ENCODE measurements around the gene RRAD.
"Not testable (repeated sequence)": the region's sequence is repeated elsewhere in the genome, so short reads cannot be mapped to it uniquely, and the experiment has no call there.

The RRAD gene

DNA sequence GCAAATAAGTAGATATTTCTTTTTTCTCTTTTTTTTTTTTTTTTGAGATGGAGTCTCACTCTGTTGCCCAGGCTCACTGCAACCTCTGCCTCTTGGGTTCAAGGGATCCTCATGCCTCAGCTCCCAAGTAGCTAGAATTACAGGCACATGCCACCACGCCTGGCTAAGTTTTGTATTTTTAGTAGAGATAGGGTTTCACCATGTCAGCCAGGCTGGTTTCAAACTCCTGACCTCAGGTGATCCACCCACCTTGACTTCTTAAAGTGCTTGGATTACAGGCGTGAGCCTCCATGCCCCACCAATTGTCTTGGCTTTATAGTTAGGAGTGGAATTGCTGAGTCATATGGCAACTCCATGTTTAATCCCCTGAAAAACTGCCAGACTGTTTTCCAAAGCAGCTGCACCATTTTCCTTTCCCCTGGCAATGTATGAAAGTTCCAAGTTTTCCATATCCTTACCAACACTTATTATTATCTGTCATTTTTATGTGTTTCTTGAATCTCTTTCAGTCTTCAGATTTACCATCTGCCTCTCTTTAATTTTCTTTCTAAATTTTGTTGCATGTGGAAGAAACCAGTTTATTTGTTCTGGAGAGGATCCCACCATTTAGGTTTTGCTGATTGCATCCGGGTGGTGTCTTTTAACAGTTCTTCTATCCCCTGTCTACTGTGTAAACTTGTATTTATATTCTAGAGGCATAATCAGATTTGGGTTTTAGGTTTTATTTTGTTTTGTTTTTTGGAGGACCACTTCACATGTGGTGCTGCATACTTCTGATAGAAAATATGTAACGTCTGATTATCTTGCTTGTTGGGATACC, 25.8 kb upstream of the RRAD start:
- H3K27ac ChIP-seq (ENCODE audit: insufficient read depth, low read length, poor library complexity, severe bottlenecking), result no peak overlapping the region
- H3K9me3 ChIP-seq (ENCODE audit: control insufficient read depth, low read length), result no peaks in the 10 kb centered on the region
- DNase-seq, result no peak
- no peak overlapping the region for H3K4me3 ChIP-seq (ENCODE audit: insufficient read depth, low read depth, low read length, poor library complexity, severe bottlenecking)
- peaks cover 10% of the 10 kb centered on the region for H3K4me1 ChIP-seq (ENCODE audit: control insufficient read depth, insufficient read depth, low read length, poor library complexity, severe bottlenecking)
- no peaks in the 10 kb centered on the region for H3K36me3 ChIP-seq (ENCODE audit: control insufficient read depth, insufficient read depth, low read length)
- peaks cover 24% of the 10 kb centered on the region for H3K27me3 ChIP-seq (replicated peaks; ENCODE audit: control insufficient read depth, insufficient read depth, low read length, poor library complexity, severe bottlenecking)

DNA sequence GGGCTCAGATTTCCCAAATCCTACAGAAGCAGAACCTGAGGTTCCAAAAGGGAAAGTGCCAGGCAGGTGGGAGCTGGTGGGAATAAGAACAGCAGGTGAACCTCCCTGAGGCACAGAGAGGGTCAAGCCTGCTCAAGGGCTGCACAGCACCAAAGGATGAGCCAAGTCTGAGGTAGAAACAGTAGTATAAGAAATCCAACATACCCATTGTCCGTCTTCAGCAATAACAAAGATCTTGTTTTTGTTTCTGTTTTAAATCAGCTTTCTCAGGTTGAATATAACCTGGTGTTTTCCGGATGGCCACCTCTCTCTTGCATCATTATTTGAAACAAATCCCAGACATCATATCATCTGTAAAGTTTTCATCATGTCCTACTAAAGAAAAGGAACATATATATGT, 25.1 kb upstream of the RRAD start:
- H3K9me3 ChIP-seq (ENCODE audit: control insufficient read depth, low read length), result no peaks in the 10 kb centered on the region
- no peak for DNase-seq
- H3K36me3 ChIP-seq (ENCODE audit: control insufficient read depth, insufficient read depth, low read length), result no peaks in the 10 kb centered on the region
- H3K27me3 ChIP-seq (replicated peaks; ENCODE audit: control insufficient read depth, insufficient read depth, low read length, poor library complexity, severe bottlenecking), result peaks cover 24% of the 10 kb centered on the region
- peaks cover 10% of the 10 kb centered on the region for H3K4me1 ChIP-seq (ENCODE audit: control insufficient read depth, insufficient read depth, low read length, poor library complexity, severe bottlenecking)
- no peak overlapping the region for H3K4me3 ChIP-seq (ENCODE audit: insufficient read depth, low read depth, low read length, poor library complexity, severe bottlenecking)
- no peak overlapping the region for H3K27ac ChIP-seq (ENCODE audit: insufficient read depth, low read length, poor library complexity, severe bottlenecking)

DNA sequence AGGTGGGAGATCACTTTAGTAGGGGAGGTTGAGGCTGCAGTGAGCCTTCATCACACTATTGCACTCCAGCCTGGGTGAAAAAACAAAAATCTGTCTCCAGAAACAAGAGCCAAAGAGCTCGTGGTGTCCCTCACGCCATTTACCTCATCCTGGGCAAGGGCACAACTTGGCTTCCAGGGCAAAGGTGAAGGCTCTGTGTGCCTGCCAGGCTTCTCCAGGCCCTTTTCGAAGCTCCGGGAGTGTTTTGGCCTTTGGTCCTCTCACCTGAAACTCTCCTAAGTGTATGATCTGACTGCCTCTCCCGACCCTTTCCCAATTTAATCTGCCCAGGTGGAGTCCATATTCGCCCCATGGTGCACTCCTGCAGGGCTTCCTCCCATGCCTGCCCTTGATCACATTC, 24.1 kb upstream of the RRAD start:
- H3K27me3 ChIP-seq (replicated peaks; ENCODE audit: control insufficient read depth, insufficient read depth, low read length, poor library complexity, severe bottlenecking), result peaks cover 24% of the 10 kb centered on the region
- peaks cover 10% of the 10 kb centered on the region for H3K4me1 ChIP-seq (ENCODE audit: control insufficient read depth, insufficient read depth, low read length, poor library complexity, severe bottlenecking)
- no peaks in the 10 kb centered on the region for H3K9me3 ChIP-seq (ENCODE audit: control insufficient read depth, low read length)
- no peak overlapping the region for H3K4me3 ChIP-seq (ENCODE audit: insufficient read depth, low read depth, low read length, poor library complexity, severe bottlenecking)
- no peaks in the 10 kb centered on the region for H3K36me3 ChIP-seq (ENCODE audit: control insufficient read depth, insufficient read depth, low read length)
- no peak for DNase-seq
- no peak overlapping the region for H3K27ac ChIP-seq (ENCODE audit: insufficient read depth, low read length, poor library complexity, severe bottlenecking)

DNA sequence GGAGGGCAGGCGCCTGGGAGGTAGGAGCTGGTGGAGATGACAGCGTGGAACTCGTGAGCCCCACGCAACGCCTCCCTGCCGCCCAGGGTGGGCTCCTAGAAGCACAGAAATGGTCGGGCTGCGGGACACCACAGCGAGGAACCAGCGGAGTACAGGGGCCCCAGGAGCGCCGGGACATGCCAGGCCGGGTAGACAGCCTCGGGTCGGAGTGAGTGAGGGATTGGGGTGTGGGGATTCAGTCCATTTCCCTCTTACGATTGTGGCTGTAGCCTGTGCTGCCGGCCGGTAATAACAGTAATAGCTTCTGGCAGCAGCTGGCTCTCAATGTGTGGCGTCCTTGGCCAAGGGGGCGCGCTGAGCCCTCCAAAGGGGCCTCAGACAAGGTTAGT, 23.5 kb upstream of the RRAD start:
- no peak for DNase-seq
- Histone ChIP-seq H3K27me3 (replicated peaks; ENCODE audit: control insufficient read depth, insufficient read depth, low read length, poor library complexity, severe bottlenecking) (peaks cover 24% of the 10 kb centered on the region), H3K9me3 (ENCODE audit: control insufficient read depth, low read length) (no peaks in the 10 kb centered on the region), H3K4me3 (ENCODE audit: insufficient read depth, low read depth, low read length, poor library complexity, severe bottlenecking) (peak overlapping the region; percentile 70), H3K4me1 (ENCODE audit: control insufficient read depth, insufficient read depth, low read length, poor library complexity, severe bottlenecking) (peaks cover 10% of the 10 kb centered on the region), H3K36me3 (ENCODE audit: control insufficient read depth, insufficient read depth, low read length) (peaks cover under 1% of the 10 kb centered on the region), H3K27ac (ENCODE audit: insufficient read depth, low read length, poor library complexity, severe bottlenecking) (no peak overlapping the region)

DNA sequence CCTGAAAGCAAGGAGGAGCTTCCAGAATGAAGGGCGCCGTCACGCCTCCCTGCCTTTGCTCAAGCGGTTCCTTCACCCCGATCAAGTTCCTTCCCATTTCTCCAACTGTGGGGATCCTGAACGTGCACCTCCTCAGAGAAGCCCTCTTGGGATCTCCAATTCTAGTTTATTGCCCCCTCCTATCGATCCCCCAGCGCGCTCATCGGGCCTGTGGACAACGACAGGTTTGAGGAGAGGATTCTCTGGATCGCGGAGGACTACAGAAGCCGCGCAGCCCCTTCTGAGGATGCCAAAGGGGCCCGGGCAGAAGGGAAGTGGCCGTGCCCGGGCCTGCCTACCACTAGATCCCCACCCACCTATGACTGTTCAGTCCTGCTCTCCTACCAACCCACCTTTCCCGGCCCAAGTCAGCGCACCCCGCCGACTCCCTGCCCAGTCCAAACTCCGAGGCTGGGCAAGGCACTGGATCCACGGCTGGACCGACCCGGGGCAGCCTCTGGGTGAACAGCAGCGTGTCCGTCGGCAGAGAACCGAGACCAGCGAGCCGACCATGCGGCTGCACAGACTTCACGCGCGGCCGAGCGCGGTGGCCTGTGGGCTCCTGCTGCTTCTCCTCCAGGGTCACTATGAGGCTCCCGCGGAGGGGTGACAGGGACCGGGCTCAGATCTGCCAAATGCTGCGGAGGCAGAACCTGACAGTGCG, 22.9 kb upstream of the RRAD start:
- Histone ChIP-seq H3K27ac (ENCODE audit: insufficient read depth, low read length, poor library complexity, severe bottlenecking) (no peak overlapping the region), H3K4me1 (ENCODE audit: control insufficient read depth, insufficient read depth, low read length, poor library complexity, severe bottlenecking) (peaks cover 10% of the 10 kb centered on the region), H3K36me3 (ENCODE audit: control insufficient read depth, insufficient read depth, low read length) (peaks cover 6% of the 10 kb centered on the region), H3K9me3 (ENCODE audit: control insufficient read depth, low read length) (no peaks in the 10 kb centered on the region), H3K27me3 (replicated peaks; ENCODE audit: control insufficient read depth, insufficient read depth, low read length, poor library complexity, severe bottlenecking) (peaks cover 24% of the 10 kb centered on the region), H3K4me3 (ENCODE audit: insufficient read depth, low read depth, low read length, poor library complexity, severe bottlenecking) (peak overlapping the region; percentile 70)
- no peak for DNase-seq

DNA sequence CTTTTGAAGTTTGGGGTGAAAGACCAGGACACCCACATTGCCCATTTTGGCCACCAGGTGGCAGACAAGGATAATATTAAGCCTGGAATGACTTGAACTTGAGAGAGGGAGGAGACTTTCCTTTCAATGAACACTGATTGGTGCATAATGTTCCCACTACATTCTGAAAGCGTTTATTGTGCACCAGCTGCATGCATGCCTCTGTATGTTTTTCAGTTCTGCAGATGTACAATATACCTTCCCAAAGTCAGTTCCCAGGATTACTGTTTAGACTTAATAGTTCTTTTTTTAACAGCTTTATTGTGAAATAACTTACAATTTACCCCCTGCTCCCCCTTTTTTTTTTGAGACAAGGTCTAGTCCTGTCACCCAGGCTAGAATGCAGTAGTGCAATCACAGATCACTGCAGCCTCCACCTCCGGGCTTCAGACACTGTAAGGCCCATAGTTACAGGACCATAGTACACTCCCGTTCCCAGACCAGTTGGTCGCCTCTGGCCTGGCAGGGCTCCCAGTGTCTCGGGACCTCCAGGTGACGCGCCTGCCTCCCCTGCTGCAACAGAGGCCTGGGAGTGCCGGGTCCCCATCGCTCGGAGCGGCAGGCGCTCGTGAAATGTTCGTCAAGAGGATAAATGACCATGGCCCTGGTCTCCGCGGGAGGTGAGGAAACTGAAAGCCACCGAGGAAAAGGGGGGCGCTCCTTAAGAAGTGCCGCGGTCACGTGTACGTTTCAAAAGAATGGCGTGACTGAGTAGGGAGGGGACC, 22.1 kb upstream of the RRAD start:
- Histone ChIP-seq H3K4me1 (ENCODE audit: control insufficient read depth, insufficient read depth, low read length, poor library complexity, severe bottlenecking) (peaks cover 10% of the 10 kb centered on the region), H3K9me3 (ENCODE audit: control insufficient read depth, low read length) (no peaks in the 10 kb centered on the region), H3K27ac (ENCODE audit: insufficient read depth, low read length, poor library complexity, severe bottlenecking) (no peak overlapping the region), H3K36me3 (ENCODE audit: control insufficient read depth, insufficient read depth, low read length) (peaks cover 12% of the 10 kb centered on the region), H3K27me3 (replicated peaks; ENCODE audit: control insufficient read depth, insufficient read depth, low read length, poor library complexity, severe bottlenecking) (peaks cover 24% of the 10 kb centered on the region), H3K4me3 (ENCODE audit: insufficient read depth, low read depth, low read length, poor library complexity, severe bottlenecking) (peak overlapping the region; percentile 70)
- DNase-seq, result peak; percentile 55 to 79 (median 69)

DNA sequence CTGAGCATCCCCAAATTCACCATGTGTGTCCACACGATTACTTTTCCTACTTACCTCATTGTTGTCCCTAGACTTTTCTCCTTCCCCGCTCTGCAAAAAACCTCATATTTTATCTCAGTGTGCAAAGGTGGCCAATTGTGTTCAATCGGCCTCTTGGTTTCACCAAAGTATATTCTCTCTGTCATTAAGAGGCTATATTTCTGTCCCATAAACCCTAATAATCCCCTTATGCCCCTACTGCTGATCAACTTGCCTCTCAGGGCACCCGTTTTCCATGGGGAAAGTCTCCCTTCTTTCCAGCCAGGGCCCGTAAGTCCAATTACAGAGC, 21.6 kb upstream of the RRAD start:
- Histone ChIP-seq H3K27me3 (replicated peaks; ENCODE audit: control insufficient read depth, insufficient read depth, low read length, poor library complexity, severe bottlenecking) (peaks cover 24% of the 10 kb centered on the region), H3K27ac (ENCODE audit: insufficient read depth, low read length, poor library complexity, severe bottlenecking) (no peak overlapping the region), H3K4me3 (ENCODE audit: insufficient read depth, low read depth, low read length, poor library complexity, severe bottlenecking) (no peak overlapping the region)

DNA sequence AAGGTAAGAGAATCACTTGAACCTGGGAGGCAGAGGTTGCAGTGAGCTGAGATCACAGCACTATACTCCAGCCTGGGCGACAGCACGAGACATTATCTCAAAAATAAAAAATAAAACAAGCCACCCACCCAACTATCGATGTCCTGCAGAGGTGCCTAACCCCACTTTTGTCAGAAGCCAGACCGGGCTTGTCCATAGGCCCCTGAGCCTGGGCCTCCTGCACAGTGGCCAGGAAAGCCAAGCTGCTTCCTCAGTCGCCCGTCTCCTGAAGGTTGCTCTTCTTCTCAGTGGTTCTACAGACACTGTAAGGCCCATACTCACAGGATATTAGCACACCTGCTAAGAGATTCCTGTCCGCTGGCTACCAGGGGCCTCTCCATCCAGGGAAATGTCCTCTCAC, 21.2 kb upstream of the RRAD start:
- DNase-seq, result no peak
- H3K4me3 ChIP-seq (ENCODE audit: insufficient read depth, low read depth, low read length, poor library complexity, severe bottlenecking), result no peak overlapping the region
- peaks cover 23% of the 10 kb centered on the region for H3K27me3 ChIP-seq (replicated peaks; ENCODE audit: control insufficient read depth, insufficient read depth, low read length, poor library complexity, severe bottlenecking)
- H3K4me1 ChIP-seq (ENCODE audit: control insufficient read depth, insufficient read depth, low read length, poor library complexity, severe bottlenecking), result peaks cover 10% of the 10 kb centered on the region
- H3K9me3 ChIP-seq (ENCODE audit: control insufficient read depth, low read length), result no peaks in the 10 kb centered on the region
- H3K27ac ChIP-seq (ENCODE audit: insufficient read depth, low read length, poor library complexity, severe bottlenecking), result no peak overlapping the region
- peaks cover 21% of the 10 kb centered on the region for H3K36me3 ChIP-seq (ENCODE audit: control insufficient read depth, insufficient read depth, low read length)

More for the DNA sequence above, 21.6 kb upstream of the RRAD start:
- Histone ChIP-seq H3K36me3 (ENCODE audit: control insufficient read depth, insufficient read depth, low read length) (peaks cover 17% of the 10 kb centered on the region), H3K4me1 (ENCODE audit: control insufficient read depth, insufficient read depth, low read length, poor library complexity, severe bottlenecking) (peaks cover 10% of the 10 kb centered on the region), H3K9me3 (ENCODE audit: control insufficient read depth, low read length) (no peaks in the 10 kb centered on the region)
- DNase-seq, result no peak

DNA sequence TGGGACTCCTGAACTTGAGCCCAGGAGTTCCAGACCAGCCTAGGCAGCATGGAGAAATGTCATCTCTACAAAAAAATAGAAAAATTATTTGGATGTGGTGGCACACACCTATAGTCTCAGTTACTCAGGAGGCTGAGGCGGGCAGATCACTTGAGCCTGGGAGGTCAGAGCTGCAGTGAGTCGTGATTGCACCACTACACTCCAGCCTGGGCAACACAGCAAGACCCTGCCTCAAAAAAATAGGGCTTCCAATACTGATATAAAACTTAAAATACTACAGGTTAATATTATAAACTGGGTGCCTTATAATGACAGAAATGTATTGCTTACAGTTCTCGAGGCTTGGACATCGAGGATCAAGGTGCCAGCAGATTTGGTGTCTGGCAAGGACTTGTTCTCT, 20.6 kb upstream of the RRAD start:
- no peak for DNase-seq
- Histone ChIP-seq H3K27ac (ENCODE audit: insufficient read depth, low read length, poor library complexity, severe bottlenecking) (no peak overlapping the region), H3K27me3 (replicated peaks; ENCODE audit: control insufficient read depth, insufficient read depth, low read length, poor library complexity, severe bottlenecking) (peaks cover 18% of the 10 kb centered on the region), H3K9me3 (ENCODE audit: control insufficient read depth, low read length) (no peaks in the 10 kb centered on the region), H3K4me3 (ENCODE audit: insufficient read depth, low read depth, low read length, poor library complexity, severe bottlenecking) (no peak overlapping the region), H3K36me3 (ENCODE audit: control insufficient read depth, insufficient read depth, low read length) (peaks cover 27% of the 10 kb centered on the region), H3K4me1 (ENCODE audit: control insufficient read depth, insufficient read depth, low read length, poor library complexity, severe bottlenecking) (peaks cover 10% of the 10 kb centered on the region)

DNA sequence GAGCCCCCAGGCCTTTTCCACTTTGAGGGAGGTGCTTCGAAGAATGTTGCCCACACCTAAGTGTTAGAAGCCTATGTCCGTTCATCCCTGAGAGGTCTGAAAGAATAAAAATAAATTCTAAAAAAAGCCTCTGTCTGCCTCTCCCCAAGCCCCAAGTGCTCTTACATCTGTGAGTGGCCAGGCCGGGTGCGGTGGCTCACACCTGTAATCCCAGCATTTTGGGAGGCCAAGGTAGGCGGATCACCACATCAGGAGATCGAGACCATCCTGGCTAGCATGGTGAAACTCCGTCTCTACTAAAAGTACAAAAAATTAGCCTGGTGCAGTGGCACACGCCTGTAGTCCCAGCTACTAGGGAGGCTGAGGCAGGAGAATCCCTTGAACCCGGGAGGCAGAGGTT, 19.6 kb upstream of the RRAD start:
- H3K4me3 ChIP-seq (ENCODE audit: insufficient read depth, low read depth, low read length, poor library complexity, severe bottlenecking), result not testable (repeated sequence)

More for the DNA sequence above, 19.6 kb upstream of the RRAD start:
- not testable (repeated sequence) for H3K27ac ChIP-seq (ENCODE audit: insufficient read depth, low read length, poor library complexity, severe bottlenecking); H3K9me3 ChIP-seq (ENCODE audit: control insufficient read depth, low read length); DNase-seq
- Histone ChIP-seq H3K36me3 (ENCODE audit: control insufficient read depth, insufficient read depth, low read length) (peaks cover 37% of the 10 kb centered on the region), H3K4me1 (ENCODE audit: control insufficient read depth, insufficient read depth, low read length, poor library complexity, severe bottlenecking) (peaks cover 10% of the 10 kb centered on the region), H3K27me3 (replicated peaks; ENCODE audit: control insufficient read depth, insufficient read depth, low read length, poor library complexity, severe bottlenecking) (peaks cover 13% of the 10 kb centered on the region)

Data from effector memory CD4-positive, alpha-beta T cell (primary cell).